Measurements from ENCODE around the gene ITGB7. TPM values are rescaled to one million over a fixed set of nuclear protein-coding genes. Genes with fewer than 3 reads are reported as not detected.
A peak's percentile ranks its signal among the peaks of the same experiment; 100 is the strongest.
"Not testable (repeated sequence)": the region's sequence is repeated elsewhere in the genome, so short reads cannot be mapped to it uniquely, and the experiment has no call there.

Gene ITGB7
- polyA plus RNA-seq, 3 donors, result 0.88 to 1.3 (median 0.96) TPM

DNA sequence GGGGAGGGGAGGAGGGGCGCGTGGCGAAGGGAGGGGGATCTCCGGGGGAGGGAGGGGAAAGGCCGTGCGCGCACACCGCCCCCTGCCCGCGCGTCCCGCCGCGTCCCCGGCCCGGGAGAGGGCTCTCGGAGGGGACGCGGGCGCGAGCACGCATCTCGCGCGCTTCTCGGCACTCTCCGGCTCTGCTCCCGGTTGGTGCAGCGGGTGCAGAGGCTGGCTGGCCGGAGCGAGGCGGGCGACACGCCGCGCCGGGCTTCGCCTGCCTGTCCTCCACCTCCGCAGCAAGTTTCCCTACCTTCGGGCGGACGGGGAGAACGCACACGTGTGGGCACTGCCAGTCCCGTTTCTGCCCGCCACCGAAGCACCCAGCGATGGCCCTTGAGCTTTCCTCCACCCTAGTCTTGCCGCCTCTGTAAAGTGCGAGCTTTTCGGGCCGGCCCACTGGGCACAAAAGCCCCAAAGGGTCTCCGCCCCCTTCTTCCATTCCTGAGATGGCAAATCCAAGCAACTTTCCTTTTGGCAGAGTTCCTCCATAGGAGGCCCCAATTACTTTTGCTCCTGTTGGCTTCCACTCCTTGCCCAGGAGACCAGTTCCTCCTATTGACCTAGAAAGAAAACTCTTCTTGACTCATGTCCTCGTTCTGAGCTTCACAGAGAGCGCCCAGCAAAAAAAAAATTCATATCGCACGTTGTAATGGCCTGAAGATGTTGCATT lies 26.0 kb downstream of the ITGB7 start:
- DNase-seq (ENCODE audit: low read depth in 3 of 3, low spot score in 2 of 3), result peak in 2 of 3 donors; percentile 75 to 77

DNA sequence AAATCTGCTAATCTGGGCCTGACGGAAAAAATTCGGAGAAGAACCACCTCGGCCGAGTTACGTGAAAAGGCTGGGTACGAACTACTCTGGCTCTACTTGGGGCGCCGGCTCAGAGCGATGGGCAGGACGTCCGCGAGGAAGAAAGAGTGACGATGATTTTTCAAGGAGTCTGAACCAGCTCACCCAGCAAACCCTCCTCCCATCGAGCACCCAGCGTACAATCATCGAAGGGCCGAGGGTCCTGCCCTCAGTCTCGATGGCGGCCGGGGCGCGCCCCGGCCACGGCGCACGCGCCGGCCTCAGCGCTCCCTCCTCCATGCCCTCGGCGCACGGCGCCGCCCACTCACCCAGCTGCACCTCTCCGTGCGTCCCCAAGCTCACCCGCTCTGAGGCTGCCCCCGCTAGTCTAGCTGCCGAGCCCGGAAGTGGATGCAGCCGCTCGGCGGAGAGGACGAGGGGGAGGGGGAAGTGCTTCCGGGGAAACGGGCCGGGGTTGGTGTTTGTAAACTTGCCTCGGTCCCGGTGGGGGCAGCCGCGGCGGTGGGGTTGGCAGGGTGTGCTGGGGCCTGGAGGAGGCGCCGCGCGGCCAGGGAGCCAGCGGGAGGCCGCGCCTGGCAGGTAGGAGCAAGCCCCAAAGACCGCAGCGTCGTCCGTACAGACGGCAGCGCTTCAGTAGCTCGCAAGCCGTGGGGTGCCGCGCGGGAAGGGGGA lies 26.7 kb downstream of the ITGB7 start, which contains the start of the genes CSAD and ZNF740:
Gene CSAD, minus strand, starts transcription at position 706 of the 711 bp plus-strand sequence. CDS start 7,455 bp downstream, outside the sequence.
Gene ZNF740, plus strand, starts transcription at position 503 of the 711 bp plus-strand sequence. CDS start 1,262 bp downstream, outside the sequence.
- DNase-seq (ENCODE audit: low read depth in 3 of 3, low spot score in 2 of 3), result peak; percentile 90 to 95 (median 94)

DNA sequence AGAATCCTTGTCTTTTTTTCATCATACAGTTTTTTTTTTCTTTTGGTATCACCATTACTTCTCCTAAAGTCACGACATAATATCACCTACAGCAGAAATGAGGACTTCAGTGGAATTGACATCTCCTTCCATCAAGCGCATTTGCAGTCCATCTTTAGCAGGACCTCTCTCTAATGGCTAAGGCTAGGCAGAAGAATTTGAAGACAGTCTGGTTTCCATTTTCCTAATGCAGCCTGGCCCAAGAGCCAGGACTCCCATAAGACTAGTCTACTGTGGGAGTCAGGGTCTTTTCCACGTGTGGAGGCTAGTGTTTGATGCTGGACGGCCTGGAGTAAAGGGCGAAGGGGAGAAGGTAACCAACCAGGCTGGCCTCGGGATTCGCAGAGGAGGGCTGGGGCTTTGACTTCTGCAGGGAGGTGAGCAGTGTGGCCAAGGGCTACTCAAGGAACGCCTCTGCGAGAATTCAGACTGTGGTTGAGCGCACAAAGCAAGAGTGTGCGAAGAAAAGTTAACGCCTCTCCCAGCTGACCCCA lies 27.3 kb downstream of the ITGB7 start:
- DNase-seq (ENCODE audit: low read depth in 3 of 3, low spot score in 2 of 3), result no peak

DNA sequence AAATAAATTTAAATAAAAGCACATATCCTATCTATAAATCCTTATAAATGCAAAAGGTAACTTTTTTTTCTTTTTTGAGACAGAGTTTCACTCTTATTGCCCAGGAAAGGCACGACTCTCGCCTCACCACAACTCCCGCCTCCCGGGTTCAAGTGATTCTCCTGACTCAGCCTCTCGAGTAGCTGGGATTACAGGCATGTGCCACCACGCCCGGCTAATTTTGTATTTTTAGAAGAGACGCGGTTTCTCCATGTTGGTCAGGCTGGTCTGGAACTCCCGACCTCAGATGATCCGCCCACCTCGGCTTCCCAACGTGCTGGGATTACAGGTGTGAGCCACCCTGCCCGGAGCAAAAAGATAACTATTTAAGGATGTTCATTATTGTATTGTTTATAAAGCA lies 28.2 kb downstream of the ITGB7 start:
- not testable (repeated sequence) for DNase-seq (ENCODE audit: low read depth in 3 of 3, low spot score in 2 of 3)

DNA sequence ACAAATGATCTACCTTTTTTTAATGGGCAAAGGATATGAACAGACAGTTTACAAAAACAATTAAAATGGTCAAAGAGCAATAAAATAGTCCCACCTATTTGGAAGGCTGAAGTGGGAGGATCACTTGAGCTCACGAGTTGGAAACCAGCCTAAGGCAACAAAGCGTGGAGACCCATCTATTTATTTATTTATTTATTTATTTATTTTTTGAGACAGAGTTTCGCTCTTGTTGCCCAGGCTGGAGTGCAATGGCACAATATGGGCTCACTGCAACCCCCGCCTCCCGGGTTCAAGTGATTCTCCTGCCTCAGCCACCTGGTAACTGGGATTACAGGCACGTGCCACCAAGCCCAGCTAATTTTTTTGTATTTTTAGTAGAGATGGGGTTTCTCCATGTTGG lies 29.6 kb downstream of the ITGB7 start:
- DNase-seq (ENCODE audit: low read depth in 3 of 3, low spot score in 2 of 3), result not testable (repeated sequence)

DNA sequence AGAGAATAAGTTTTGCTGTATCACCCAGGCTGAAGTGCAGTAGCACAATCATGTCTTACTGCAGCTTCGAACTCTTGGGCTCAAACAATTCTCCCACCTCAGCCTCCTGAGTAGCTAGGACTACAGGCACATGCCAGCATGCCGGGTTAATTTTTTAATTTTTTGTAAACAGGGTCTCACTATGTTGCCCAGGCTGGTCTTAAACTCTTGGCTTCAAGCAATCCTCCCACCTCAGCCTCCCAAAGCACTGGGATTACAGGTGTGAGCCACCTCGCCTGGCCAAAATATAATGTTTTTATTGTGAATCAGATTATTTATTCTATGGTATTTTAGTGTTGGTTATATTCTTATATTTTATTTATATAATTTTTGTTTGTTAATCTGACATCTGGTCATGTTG lies 30.3 kb downstream of the ITGB7 start:
- no peak for DNase-seq (ENCODE audit: low read depth in 3 of 3, low spot score in 2 of 3)

DNA sequence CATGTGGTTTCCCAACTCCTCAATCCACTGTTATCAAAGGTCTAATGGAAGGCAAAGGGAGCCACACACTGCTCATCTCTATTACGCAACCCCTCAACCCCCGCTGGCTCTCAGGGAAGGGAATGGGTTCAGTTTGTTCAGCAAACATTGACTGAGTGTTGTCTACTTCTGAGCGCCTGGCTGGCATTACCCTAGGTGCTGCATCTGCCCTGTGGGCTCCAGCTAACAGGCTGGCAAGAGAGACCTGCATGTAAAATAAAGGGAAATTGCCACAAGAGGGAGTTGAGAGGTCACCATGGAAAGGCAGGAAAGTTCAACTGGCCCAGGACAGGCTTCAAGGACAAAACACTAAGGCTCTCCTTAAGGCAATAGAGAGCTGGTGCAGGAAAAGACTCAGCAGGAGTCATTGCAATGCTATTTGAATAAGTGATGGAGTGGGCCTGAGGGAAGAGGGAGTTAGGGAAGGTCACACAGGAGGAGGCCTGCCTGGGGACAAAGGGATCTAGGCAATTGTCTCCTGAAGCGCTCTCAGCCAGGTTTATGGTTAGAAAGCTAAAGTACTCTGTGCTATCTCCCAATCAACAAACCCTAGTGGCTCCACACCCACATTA lies 32.1 kb downstream of the ITGB7 start:
- DNase-seq (ENCODE audit: low read depth in 3 of 3, low spot score in 2 of 3), result no peak

DNA sequence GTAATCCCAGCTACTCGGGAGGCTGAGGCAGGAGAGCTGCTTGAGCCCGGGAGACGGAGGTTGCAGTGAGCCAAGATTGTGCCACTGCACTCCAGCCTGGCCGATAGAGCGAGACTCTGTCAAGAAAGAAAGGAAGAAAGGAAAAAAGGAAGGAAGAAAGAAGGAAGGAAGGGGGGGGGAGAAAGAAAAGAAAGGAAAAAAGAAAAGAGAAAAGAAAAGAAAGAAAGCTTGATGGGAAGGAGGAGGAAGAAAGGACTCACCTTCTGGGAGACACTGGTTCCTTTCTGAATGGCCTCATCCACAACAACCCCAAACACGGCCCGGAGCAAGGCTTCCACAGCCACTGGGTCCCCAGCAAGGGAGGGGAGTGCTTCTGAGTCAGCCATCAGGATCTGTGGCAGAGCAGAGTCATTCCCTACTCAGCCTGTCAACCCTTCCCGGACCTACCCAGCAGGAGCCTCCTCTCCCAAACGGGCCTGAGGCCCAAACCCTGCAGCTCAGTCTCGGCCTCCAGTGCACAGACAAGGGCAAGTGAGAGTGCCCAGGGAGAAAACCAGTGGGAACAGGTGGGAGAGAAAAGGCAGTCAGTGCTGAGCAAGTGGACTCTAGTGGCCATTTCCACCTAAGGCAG lies 33.9 kb downstream of the ITGB7 start:
- no peak for DNase-seq (ENCODE audit: low read depth in 3 of 3, low spot score in 2 of 3)

DNA sequence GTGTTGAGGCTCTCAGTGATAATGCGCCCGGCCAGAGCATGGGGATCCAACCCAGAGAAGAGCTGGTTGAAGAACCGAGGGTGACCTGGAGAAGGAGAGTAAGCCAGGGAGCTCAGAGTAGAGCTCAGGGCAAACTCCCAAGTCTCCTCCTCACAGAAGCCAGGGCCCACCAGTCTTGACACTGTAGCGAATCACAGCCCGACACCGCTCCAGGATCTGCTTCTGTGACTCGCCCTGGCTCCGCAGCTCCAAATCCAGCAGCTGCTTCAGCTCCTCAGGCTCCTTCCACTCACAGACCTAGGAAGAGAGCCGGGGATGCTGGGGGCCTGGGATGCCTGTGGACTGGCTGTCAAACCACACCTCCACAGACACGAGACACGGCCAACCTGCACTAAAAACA lies 34.7 kb downstream of the ITGB7 start:
- DNase-seq (ENCODE audit: low read depth in 3 of 3, low spot score in 2 of 3), result no peak

DNA sequence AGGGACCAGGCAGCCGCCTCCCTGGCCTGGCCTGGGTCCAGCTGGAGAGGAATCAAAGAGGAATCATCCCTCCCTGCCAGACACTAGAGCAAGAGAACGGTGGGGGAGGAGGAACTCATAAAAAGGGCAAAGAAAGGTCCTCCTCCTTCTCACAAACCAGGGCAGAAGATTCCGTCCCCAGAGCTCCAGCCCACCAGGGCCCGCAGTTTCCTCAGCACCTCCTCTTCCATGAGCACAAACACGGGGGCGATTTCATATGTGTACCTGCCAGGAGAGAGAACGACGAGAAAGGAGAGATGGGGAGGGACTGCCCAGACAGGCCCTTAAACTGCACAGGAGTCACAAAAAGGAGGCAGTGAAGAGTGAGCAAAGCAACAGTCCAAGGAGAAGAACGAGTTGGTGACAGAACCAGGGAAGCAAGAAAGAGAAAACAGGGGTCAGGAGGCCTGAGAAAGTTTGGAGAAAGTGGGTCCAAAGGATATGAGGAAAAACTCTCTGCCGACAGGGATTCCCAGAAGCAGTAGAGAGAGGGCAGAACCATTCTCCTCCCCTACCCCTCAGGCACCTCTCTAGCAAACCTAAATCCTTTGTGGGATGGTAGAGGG lies 35.2 kb downstream of the ITGB7 start:
- peak in 1 of 3 donors; percentile 21 for DNase-seq (ENCODE audit: low read depth in 3 of 3, low spot score in 2 of 3)

DNA sequence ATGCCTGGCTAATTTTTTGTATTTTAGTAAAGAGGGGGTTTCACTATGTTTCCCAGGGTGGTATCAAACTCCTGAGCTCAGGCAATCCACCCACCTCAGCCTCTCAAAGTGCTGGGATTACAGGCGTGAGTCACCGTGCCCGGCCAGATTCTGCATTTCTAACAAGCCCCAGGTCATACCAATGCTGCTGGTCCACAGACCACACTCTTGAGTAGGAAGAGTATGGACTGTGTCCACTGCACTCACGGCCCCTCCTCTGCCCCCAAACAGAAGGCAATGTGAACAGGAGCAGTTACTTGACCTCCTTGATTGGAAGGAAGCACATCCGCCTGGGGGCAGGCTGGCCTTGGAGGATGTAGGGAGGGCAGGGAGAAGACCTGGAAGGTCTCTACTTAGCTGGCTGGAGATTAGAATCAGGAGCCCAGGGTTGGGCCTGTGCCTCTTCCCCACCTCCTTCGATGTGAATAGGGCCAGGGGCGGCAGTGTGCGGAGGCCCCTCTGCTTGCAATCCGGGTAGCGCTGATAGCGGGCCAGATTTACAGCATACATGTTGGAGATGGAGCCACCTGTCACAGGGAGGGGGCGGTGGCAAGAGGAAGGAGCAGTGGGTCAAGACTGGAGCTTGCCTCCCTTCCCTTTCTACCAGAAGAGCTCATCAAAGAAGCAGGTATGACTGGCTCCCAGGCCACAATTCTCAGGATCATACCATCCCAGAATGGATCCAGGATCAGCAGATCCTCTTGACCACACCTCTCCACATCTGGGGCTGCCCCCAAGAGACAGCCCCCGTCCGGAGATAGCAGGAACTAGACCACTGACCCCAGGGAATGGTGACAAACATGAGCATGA lies 36.0 kb downstream of the ITGB7 start:
- DNase-seq (ENCODE audit: low read depth in 3 of 3, low spot score in 2 of 3), result no peak

DNA sequence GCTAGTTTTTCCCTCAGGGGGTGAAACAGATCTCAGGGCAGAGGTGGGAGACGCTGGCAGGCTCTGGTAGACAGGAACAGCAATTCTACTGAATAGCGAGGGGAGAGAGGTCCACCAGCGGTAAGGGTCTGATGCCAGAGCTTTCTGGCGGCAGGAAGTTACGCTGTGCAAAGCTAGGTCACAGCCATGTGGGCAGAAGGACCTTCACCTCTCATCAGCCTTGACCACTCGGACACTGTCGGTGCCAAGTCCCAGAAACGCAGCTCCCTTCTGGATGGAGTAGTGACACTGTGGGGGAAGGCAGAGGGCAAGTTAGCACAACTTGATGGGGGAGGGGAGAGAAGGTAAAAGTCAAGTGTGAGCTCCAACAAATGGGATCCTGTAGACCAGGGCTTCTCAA lies 36.8 kb downstream of the ITGB7 start:
- DNase-seq (ENCODE audit: low read depth in 3 of 3, low spot score in 2 of 3), result no peak

DNA sequence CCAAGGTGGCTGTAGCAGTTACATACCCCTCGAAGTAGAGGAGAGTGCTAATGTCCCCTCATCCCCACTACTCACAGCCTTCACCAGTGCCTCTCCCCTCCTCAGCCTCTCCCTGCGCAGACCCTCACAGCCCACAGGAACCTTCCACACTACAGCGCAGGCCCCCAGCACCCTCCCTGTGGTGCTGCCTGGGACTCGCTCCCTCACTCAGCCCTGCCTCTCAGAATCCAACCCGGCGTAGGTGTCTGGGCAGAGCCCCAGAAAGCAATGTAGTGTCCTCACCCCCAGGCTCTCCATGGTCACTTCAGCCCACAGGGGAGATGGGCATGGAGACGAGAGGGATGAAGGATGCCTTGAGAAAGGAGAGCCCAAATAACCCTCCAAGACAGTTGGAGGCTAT lies 37.4 kb downstream of the ITGB7 start:
- DNase-seq (ENCODE audit: low read depth in 3 of 3, low spot score in 2 of 3), result no peak

DNA sequence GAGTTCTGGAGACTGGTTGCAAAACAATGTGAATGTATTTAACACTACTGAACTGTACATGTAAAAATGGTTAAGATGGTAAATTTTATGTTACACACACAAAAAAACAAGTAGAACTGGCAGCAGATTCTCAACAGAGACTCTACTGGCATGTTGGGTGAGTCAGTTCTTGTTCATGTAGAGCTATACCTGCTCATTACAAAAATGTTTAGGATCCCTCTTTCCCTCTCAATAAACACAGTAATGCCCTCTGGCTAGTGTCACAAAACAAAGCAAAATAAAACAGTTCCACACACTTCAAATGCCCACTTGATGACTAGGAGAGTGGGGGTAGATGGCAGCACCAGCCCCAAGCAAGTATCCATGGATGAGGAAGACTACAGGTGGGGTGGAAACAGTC lies 40.2 kb downstream of the ITGB7 start:
- no peak for DNase-seq (ENCODE audit: low read depth in 3 of 3, low spot score in 2 of 3)

DNA sequence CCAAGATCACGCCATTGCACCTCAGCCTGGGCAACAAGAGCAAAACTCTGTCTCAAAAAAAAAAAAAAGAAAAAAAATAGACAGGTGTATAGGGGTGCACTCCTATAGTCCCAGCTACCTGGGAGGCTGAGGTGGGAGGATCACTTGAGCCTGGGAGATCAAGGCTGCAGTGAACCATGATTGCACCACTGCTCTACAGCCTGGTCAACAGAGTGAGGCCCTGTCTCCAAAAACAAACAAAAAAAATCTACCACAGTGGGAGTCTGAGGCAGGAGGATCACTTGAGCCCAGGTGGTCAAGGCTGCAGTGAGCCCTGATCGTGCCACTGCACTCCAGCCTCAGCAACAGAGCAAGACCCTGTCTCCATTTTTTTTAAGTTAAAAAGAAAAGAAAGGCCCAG lies 44.0 kb downstream of the ITGB7 start:
- DNase-seq (ENCODE audit: low read depth in 3 of 3, low spot score in 2 of 3), result not testable (repeated sequence)

DNA sequence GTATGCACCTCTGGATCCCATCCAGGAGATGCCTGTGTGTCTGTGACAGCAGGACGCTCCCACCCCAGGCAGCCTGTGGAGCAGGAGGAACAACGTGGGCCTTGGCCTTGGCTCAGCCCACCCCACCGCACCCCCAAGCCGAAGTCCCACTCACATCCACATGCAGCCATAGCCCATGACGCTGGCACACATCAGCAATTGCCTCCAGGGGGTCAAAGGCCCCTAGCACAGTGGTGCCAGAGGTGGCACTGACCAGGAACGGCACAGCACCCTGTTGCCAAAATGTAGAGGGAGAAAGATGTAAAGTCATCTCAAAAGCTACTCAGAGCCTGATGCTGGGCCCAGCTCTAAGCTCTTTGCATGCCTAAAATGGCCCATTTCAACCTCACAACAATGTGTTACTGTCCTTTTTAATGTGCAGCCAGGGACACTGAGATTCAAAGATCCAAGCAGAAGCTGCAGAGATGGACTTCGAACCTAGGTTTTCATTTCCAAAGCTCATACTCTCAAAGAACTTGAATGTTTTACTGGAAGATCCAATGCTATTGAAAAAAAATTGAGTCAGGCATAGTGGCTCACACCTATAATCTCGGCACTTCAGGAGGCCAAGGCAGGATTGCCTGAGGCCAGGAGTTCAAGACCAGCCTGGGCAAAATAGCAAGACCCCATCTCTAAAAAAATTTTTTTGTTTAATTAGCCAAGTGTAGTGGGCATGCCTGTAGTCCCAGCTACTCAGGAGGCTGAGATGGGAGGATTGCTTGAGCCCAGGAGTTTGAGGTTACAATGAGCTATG lies 45.7 kb downstream of the ITGB7 start:
- DNase-seq (ENCODE audit: low read depth in 3 of 3, low spot score in 2 of 3), result no peak

DNA sequence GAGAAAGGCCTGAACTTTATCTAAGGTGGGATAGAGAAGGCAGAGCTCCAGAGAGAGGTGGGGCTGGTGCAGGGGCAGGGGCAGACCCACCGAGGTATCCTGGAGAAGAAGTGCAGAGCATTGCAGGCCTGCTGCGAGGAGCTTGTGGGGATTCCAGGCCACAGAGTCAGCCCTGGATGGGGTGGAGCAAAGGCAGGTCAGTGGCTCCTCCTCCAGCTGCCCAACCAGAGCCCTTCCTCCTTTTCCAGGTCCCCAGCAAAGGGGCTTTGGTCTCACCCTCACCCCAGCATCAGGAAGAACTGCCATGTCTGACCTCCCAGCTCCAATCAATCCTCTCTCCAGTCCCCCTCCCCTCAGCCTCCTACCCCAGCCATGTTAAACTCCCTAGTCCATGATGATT lies 46.4 kb downstream of the ITGB7 start:
- no peak for DNase-seq (ENCODE audit: low read depth in 3 of 3, low spot score in 2 of 3)

DNA sequence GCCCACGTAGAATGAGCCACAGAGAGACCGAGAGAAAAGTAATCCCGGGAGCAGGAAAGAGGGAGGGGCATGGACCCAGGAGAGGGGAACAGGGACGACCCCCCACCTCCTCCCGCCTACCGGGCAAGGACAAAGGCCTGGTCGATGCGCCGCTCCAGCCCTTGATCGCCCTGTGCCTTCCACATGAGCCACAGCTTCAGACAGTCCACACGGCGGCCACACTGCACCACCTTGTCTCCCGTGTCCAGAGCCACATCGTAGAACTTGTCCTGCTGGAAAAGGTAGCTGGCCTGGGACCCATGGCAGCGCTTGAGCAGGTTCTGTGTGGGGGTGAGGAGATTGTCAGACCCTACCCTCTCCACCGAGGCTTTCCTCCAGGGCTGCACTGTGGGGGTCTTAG lies 47.1 kb downstream of the ITGB7 start:
- no peak for DNase-seq (ENCODE audit: low read depth in 3 of 3, low spot score in 2 of 3)
